ENCODE data around the gene DOCK6.
"Not testable (repeated sequence)": the region's sequence is repeated elsewhere in the genome, so short reads cannot be mapped to it uniquely, and the experiment has no call there.

DOCK6 gene

DNA sequence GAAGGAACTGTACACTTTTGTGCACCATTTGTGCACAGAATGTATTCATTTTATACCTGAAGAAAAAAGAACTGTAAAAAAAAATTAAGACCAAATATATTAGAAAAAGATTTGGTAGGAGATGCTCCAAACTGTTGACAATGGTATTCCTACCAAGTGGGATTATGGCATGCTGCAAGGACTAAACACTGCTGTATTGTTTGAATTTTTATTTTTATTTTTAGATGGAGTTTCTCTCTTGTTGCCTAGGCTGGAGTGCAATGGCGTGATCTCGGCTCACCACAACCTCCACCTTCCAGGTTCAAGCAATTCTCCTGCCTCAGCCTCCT lies 101.9 kb downstream of the DOCK6 start:
- H4K8ac ChIP-seq (ENCODE audit: low read depth, low read length); H2BK15ac ChIP-seq (ENCODE audit: low read length); H4K91ac ChIP-seq (ENCODE audit: low read depth, low read length, poor library complexity); H3K23ac ChIP-seq (ENCODE audit: low read depth, low read length, poor library complexity); H3K9me3 ChIP-seq (replicated peaks in 1 of 2; ENCODE audit: control insufficient read depth in 2 of 2, insufficient read depth in 1 of 2, low read depth in 1 of 2, low read length in 2 of 2); H2BK12ac ChIP-seq (ENCODE audit: low read length); H2BK120ac ChIP-seq (ENCODE audit: low read depth, low read length); H2AFZ ChIP-seq (ENCODE audit: low read length); H3K9ac ChIP-seq (ENCODE audit: low read depth, low read length, poor library complexity); H2AK5ac ChIP-seq (ENCODE audit: low read depth, low read length); H3K36me3 ChIP-seq (replicated peaks in 1 of 2; ENCODE audit: control insufficient read depth in 2 of 2, insufficient read depth in 2 of 2, low read length in 2 of 2); H3K18ac ChIP-seq (ENCODE audit: low read length); H3K4ac ChIP-seq (ENCODE audit: low read length); H3K27me3 ChIP-seq (ENCODE audit: control insufficient read depth in 3 of 3, insufficient read depth in 3 of 3, low read depth in 1 of 3, low read length in 3 of 3); DNase-seq (ENCODE audit: low spot score); H3K4me2 ChIP-seq (ENCODE audit: insufficient read depth, low read length, poor library complexity, severe bottlenecking); H3K14ac ChIP-seq (ENCODE audit: low read length); H3K27ac ChIP-seq (replicated peaks; ENCODE audit: low read length); H3K4me1 ChIP-seq (ENCODE audit: control insufficient read depth in 2 of 2, insufficient read depth in 1 of 2, low read depth in 1 of 2, low read length in 2 of 2); H3K79me1 ChIP-seq (ENCODE audit: low read depth, low read length); H2BK5ac ChIP-seq (ENCODE audit: low read length); H3K4me3 ChIP-seq (ENCODE audit: low read length in 2 of 2): not testable (repeated sequence)
- no CpG with 5 or more reads among the region's 2 CpGs for WGBS, 2 donors (ENCODE audit: extremely low coverage in 2 of 2, insufficient read length in 2 of 2, insufficient replicate concordance in 1 of 2)

DNA sequence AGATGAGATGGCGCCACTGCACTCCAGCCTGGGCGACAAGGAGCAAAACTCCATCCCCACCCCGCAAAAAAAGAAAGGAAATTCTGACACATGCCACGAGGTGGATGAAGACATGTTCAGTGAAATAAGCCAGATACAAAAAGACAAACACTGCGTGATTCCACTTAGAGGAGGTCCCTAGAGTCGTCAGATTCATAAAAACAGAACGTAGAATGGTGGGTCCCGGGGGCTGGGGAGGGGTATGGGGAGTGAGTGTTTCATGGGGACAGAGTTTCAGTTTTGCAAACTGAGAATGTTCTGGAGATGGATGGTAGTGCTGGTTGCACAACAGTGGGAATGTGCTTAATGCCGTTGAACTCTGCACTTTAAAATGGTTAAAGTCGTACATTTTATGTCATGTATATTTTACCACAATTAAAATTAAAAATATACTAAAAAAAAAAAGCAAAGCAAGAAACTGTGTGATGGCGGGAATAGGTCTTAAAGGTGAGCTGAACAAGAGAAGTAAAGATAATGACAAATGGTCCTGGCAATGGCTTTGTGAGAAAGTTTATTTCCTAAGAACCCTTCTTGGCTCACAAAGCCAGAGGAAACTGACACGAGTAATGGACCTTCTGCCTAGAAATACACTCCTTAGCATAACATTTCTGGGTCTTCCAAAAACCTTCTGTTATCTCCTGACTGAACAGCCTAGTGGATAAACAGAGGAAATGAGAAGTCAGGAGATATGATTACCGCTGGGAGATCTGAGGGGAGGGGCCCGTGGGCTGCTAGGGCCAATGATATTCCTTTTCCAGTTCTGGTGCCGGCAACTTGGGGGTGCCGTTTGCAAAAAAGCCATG lies 102.5 kb downstream of the DOCK6 start:
- Histone ChIP-seq H3K9ac (ENCODE audit: low read depth, low read length, poor library complexity) (no peak overlapping the region), H2BK12ac (ENCODE audit: low read length) (no peak overlapping the region), H2BK15ac (ENCODE audit: low read length) (no peak overlapping the region), H2AK5ac (ENCODE audit: low read depth, low read length) (no peak overlapping the region), H2BK5ac (ENCODE audit: low read length) (no peak overlapping the region), H3K27me3 (ENCODE audit: control insufficient read depth in 3 of 3, insufficient read depth in 3 of 3, low read depth in 1 of 3, low read length in 3 of 3) (no peaks in the 10 kb centered on the region), H3K27ac (replicated peaks; ENCODE audit: low read length) (no peak overlapping the region), H3K36me3 (replicated peaks in 1 of 2; ENCODE audit: control insufficient read depth in 2 of 2, insufficient read depth in 2 of 2, low read length in 2 of 2) (no peaks in the 10 kb centered on the region), H3K9me3 (replicated peaks in 1 of 2; ENCODE audit: control insufficient read depth in 2 of 2, insufficient read depth in 1 of 2, low read depth in 1 of 2, low read length in 2 of 2) (no peaks in the 10 kb centered on the region), H2AFZ (ENCODE audit: low read length) (no peak overlapping the region), H3K14ac (ENCODE audit: low read length) (no peak overlapping the region), H3K23ac (ENCODE audit: low read depth, low read length, poor library complexity) (no peak overlapping the region), H3K18ac (ENCODE audit: low read length) (no peak overlapping the region), H4K91ac (ENCODE audit: low read depth, low read length, poor library complexity) (no peak overlapping the region), H3K4ac (ENCODE audit: low read length) (no peak overlapping the region), H3K4me1 (ENCODE audit: control insufficient read depth in 2 of 2, insufficient read depth in 1 of 2, low read depth in 1 of 2, low read length in 2 of 2) (peaks cover 0 to 6% of the 10 kb centered on the region in 2 donors), H3K4me2 (ENCODE audit: insufficient read depth, low read length, poor library complexity, severe bottlenecking) (no peak overlapping the region), H3K79me1 (ENCODE audit: low read depth, low read length) (peaks cover 4% of the 10 kb centered on the region), H3K4me3 (ENCODE audit: low read length in 2 of 2) (no peak overlapping the region), H4K8ac (ENCODE audit: low read depth, low read length) (no peak overlapping the region), H2BK120ac (ENCODE audit: low read depth, low read length) (no peak overlapping the region)
- no peak for DNase-seq (ENCODE audit: low spot score)
- WGBS, 2 donors (ENCODE audit: extremely low coverage in 2 of 2, insufficient read length in 2 of 2, insufficient replicate concordance in 1 of 2): no CpG with 5 or more reads among the region's 16 CpGs

DNA sequence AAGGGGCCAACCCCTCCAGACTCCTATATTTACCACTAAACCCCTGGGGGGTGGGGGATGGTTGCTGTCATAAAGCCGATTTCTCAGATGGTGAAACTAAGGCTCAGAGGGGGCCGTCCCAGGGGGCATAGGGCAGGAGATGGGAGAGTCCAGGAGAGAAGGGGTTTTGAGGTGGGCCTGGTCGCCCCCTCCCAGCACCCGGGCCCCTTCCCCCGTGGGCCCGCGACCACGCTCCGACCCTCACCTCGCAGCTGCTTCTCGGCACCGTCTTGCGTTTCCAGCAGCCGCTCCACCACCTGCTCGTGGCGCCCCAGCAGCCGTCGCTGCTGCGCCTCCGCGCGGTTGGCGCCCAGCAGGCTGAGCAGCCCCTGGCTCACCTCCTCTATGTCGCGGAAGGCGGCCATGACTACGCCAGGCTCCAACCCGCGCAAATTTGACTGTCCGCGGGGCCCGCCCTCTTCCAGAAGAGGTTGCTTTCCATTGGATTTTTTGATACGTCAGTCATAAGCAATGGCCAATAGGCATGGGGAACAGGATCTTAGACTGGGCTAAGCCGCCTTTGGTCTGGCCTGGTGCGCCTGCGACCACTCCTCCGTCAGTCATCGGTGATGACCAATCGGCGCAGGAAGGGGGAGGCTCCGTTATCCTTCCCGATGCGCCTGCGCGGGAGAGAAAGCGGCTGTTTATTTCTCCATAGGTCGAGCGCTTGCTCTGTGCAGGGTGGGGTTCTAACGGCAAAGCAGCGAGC lies 106.8 kb downstream of the DOCK6 start, which contains the start of gene SPC24:
Gene SPC24 (minus strand): TSS at position 410 of the 748 bp plus-strand sequence. CDS start 6 bp downstream, at position 404.
- Histone ChIP-seq H3K4me1 (ENCODE audit: control insufficient read depth in 2 of 2, insufficient read depth in 1 of 2, low read depth in 1 of 2, low read length in 2 of 2) (peaks cover 3 to 7% of the 10 kb centered on the region in 2 donors), H2BK5ac (ENCODE audit: low read length) (peak within 1 kb of the TSS; percentile 93), H2BK15ac (ENCODE audit: low read length) (no peak within 1 kb of the TSS), H4K8ac (ENCODE audit: low read depth, low read length) (peak within 1 kb of the TSS; percentile 98), H3K79me1 (ENCODE audit: low read depth, low read length) (peaks cover 7% of the 10 kb centered on the region), H3K14ac (ENCODE audit: low read length) (peak within 1 kb of the TSS; percentile 89), H3K4ac (ENCODE audit: low read length) (peak within 1 kb of the TSS; percentile 84), H3K27me3 (ENCODE audit: control insufficient read depth in 3 of 3, insufficient read depth in 3 of 3, low read depth in 1 of 3, low read length in 3 of 3) (no peaks in the 10 kb centered on the region), H3K18ac (ENCODE audit: low read length) (peak within 1 kb of the TSS; percentile 99), H2AK5ac (ENCODE audit: low read depth, low read length) (peak within 1 kb of the TSS; percentile 96), H3K4me3 (ENCODE audit: low read length in 2 of 2) (peak within 1 kb of the TSS; percentile 82 to 95), H3K27ac (replicated peaks; ENCODE audit: low read length) (peak within 1 kb of the TSS; percentile 7), H3K23ac (ENCODE audit: low read depth, low read length, poor library complexity) (peak within 1 kb of the TSS; percentile 99), H2BK120ac (ENCODE audit: low read depth, low read length) (no peak within 1 kb of the TSS), H3K9me3 (replicated peaks in 1 of 2; ENCODE audit: control insufficient read depth in 2 of 2, insufficient read depth in 1 of 2, low read depth in 1 of 2, low read length in 2 of 2) (no peaks in the 10 kb centered on the region), H3K36me3 (replicated peaks in 1 of 2; ENCODE audit: control insufficient read depth in 2 of 2, insufficient read depth in 2 of 2, low read length in 2 of 2) (peaks cover 2 to 24% of the 10 kb centered on the region in 2 donors), H2AFZ (ENCODE audit: low read length) (peak within 1 kb of the TSS; percentile 89), H3K9ac (ENCODE audit: low read depth, low read length, poor library complexity) (peak within 1 kb of the TSS; percentile 100), H2BK12ac (ENCODE audit: low read length) (no peak within 1 kb of the TSS), H4K91ac (ENCODE audit: low read depth, low read length, poor library complexity) (peak within 1 kb of the TSS; percentile 53), H3K4me2 (ENCODE audit: insufficient read depth, low read length, poor library complexity, severe bottlenecking) (peak within 1 kb of the TSS; percentile 66)
- DNase-seq (ENCODE audit: low spot score): peak; percentile 98
- WGBS, 2 donors (ENCODE audit: extremely low coverage in 2 of 2, insufficient read length in 2 of 2, insufficient replicate concordance in 1 of 2): no CpG with 5 or more reads among the region's 50 CpGs

DNA sequence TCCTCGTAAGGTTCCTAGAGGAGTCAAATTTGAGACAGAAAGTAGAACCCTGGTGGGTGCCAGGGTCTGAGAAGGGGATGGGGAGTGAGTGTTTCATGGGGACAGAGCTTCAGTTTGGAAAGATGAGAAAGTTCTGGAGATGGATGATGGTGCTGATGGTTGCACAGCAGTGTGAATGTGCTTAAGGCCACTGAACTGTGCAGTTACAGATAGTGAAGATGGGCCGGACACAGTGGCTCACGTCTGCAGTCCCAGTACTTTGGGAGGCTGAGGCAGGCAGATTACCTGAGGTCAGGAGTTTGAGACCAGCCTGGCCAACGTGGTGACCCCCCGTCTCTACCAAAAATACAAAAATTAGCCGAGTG lies 107.7 kb downstream of the DOCK6 start:
- no peak overlapping the region for H2BK5ac ChIP-seq (ENCODE audit: low read length)
- WGBS, 2 donors (ENCODE audit: extremely low coverage in 2 of 2, insufficient read length in 2 of 2, insufficient replicate concordance in 1 of 2): no CpG with 5 or more reads among the region's 6 CpGs
- H2AK5ac ChIP-seq (ENCODE audit: low read depth, low read length): no peak overlapping the region

More for the DNA sequence above, 107.7 kb downstream of the DOCK6 start:
- Histone ChIP-seq H2BK15ac (ENCODE audit: low read length) (no peak overlapping the region), H3K14ac (ENCODE audit: low read length) (no peak overlapping the region), H3K27ac (replicated peaks; ENCODE audit: low read length) (no peak overlapping the region), H4K8ac (ENCODE audit: low read depth, low read length) (no peak overlapping the region), H3K4ac (ENCODE audit: low read length) (no peak overlapping the region), H3K18ac (ENCODE audit: low read length) (no peak overlapping the region), H3K27me3 (ENCODE audit: control insufficient read depth in 3 of 3, insufficient read depth in 3 of 3, low read depth in 1 of 3, low read length in 3 of 3) (no peaks in the 10 kb centered on the region), H3K4me2 (ENCODE audit: insufficient read depth, low read length, poor library complexity, severe bottlenecking) (peak overlapping the region; percentile 66), H4K91ac (ENCODE audit: low read depth, low read length, poor library complexity) (no peak overlapping the region), H3K9ac (ENCODE audit: low read depth, low read length, poor library complexity) (no peak overlapping the region), H3K79me1 (ENCODE audit: low read depth, low read length) (peaks cover 7% of the 10 kb centered on the region), H3K9me3 (replicated peaks in 1 of 2; ENCODE audit: control insufficient read depth in 2 of 2, insufficient read depth in 1 of 2, low read depth in 1 of 2, low read length in 2 of 2) (no peaks in the 10 kb centered on the region), H2AFZ (ENCODE audit: low read length) (no peak overlapping the region), H3K4me3 (ENCODE audit: low read length in 2 of 2) (peak overlapping the region; percentile 82 to 95), H3K36me3 (replicated peaks in 1 of 2; ENCODE audit: control insufficient read depth in 2 of 2, insufficient read depth in 2 of 2, low read length in 2 of 2) (peaks cover 2 to 31% of the 10 kb centered on the region in 2 donors), H2BK120ac (ENCODE audit: low read depth, low read length) (no peak overlapping the region), H3K23ac (ENCODE audit: low read depth, low read length, poor library complexity) (no peak overlapping the region), H2BK12ac (ENCODE audit: low read length) (no peak overlapping the region), H3K4me1 (ENCODE audit: control insufficient read depth in 2 of 2, insufficient read depth in 1 of 2, low read depth in 1 of 2, low read length in 2 of 2) (peaks cover 3 to 7% of the 10 kb centered on the region in 2 donors)
- no peak for DNase-seq (ENCODE audit: low spot score)

Measured in neuronal stem cell (in vitro differentiated cells).